Breast epithelium (tissue), 4 donors: Measurements from ENCODE around the gene DHRS3. TPM values are rescaled to one million over a fixed set of nuclear protein-coding genes. Genes with fewer than 3 reads are reported as not detected.
"Not testable (repeated sequence)": the region's sequence is repeated elsewhere in the genome, so short reads cannot be mapped to it uniquely, and the experiment has no call there.

Source experiments
- DNase-seq, 2 donors: peaks; one replicate each; pipeline ENCODE4 v3.0.0-alpha.2; 2019; ENCODE audit warnings: low spot score in 2 of 2
- H3K27ac ChIP-seq, 2 donors: fragments of 200-600 bp; sonication (generic) in 1 of 2; one replicate each; pipeline ENCODE4 v1.5.1; 2016 to 2019; ENCODE audit warnings: mild to moderate bottlenecking in 1 of 2
- H3K27me3 ChIP-seq, 2 donors: fragments of 200-600 bp; sonication (generic) in 1 of 2; one replicate each; pipeline versions ENCODE4 v1.5.1 to v1.6.0; 2017 to 2019; ENCODE audit warnings: control low read depth in 1 of 2, mild to moderate bottlenecking in 1 of 2
- H3K36me3 ChIP-seq: fragments of 200-600 bp; one replicate; pipeline ENCODE4 v1.5.1; 2019
- H3K4me1 ChIP-seq, 2 donors: fragments of 200-600 bp; sonication (generic); one replicate each; pipeline ENCODE4 v1.5.1; 2016 to 2019; ENCODE audit warnings: control low read depth in 1 of 2
- H3K4me3 ChIP-seq, 3 donors: fragments of 200-600 bp; sonication (generic); 1 replicate in 2 of 3; 2 replicates in 1 of 3; pipeline ENCODE4 v1.5.1; 2016 to 2019; ENCODE audit warnings: mild to moderate bottlenecking in 3 of 3, moderate library complexity in 2 of 3
- H3K9me3 ChIP-seq, 2 donors: fragments of 200-600 bp; sonication (generic) in 1 of 2; one replicate each; pipeline ENCODE4 v1.5.1; 2016 to 2019; ENCODE audit warnings: control low read depth in 1 of 2
- CTCF ChIP-seq, 3 donors: fragments of 450-650 bp; IDR thresholded peaks; one replicate each; pipeline ENCODE4 v1.5.1; 2016 to 2017; ENCODE audit warnings: antibody characterized with exemption in 3 of 3, mild to moderate bottlenecking in 3 of 3, moderate library complexity in 3 of 3
- POLR2A ChIP-seq: fragments of 450-650 bp; IDR thresholded peaks from one replicate; pipeline ENCODE4 v1.6.1; 2016; ENCODE audit warnings: antibody characterized with exemption, mild to moderate bottlenecking, moderate library complexity
- POLR2AphosphoS5 ChIP-seq, 3 donors: sonication (generic); formaldehyde crosslinking; IDR thresholded peaks; one replicate each; pipeline ENCODE4 v1.6.1; 2017; ENCODE audit warnings: antibody characterized with exemption in 3 of 3
- intact Hi-C: fragments of 100-400 bp; cut with DNase I; formaldehyde crosslinking; loops from one replicate; pipeline ENCODE4 v1.15.1; 2023; ENCODE audit warnings: low total_unique reads
- total RNA-seq, 3 donors: library from RNA; depleted of rRNA; stranded (reverse); fragments of >200 nt; gene quantifications; one replicate each; pipeline ENCODE4 v1.1.0, GENCODE V29; 2016

DHRS3 gene
- total RNA-seq, 3 donors from 2014 or later, result 109 to 151 (median 117) TPM

- intact Hi-C loops, result no loop called here
- no peaks in the 10 kb centered on the region for H3K4me1 ChIP-seq
- H3K4me3 ChIP-seq, result no peak overlapping the region
- DNase-seq, result no peak
- no peaks in the 10 kb centered on the region for H3K36me3 ChIP-seq
- peaks cover 7 to 8% of the 10 kb centered on the region in 2 donors for H3K9me3 ChIP-seq
- H3K27ac ChIP-seq, result no peak overlapping the region
- TF ChIP-seq CTCF (IDR thresholded peaks at IDR 0.05), result no peak
- TF ChIP-seq POLR2AphosphoS5 (IDR thresholded peaks at IDR 0.05), result no peak
- no peak for TF ChIP-seq POLR2A
- no peaks in the 10 kb centered on the region for H3K27me3 ChIP-seq
Measured at GRCh38 chr1:12566484-12567287, 51.3 kb downstream of the DHRS3 start.

- Histone ChIP-seq H3K27me3 (no peaks in the 10 kb centered on the region), H3K4me3 (no peak overlapping the region), H3K9me3 (peaks cover 7 to 8% of the 10 kb centered on the region in 2 donors), H3K4me1 (no peaks in the 10 kb centered on the region), H3K36me3 (no peaks in the 10 kb centered on the region), H3K27ac (no peak overlapping the region)
- intact Hi-C loops, result no loop called here
- TF ChIP-seq POLR2A (no peak), CTCF (IDR thresholded peaks at IDR 0.05) (no peak), POLR2AphosphoS5 (IDR thresholded peaks at IDR 0.05) (no peak)
- no peak for DNase-seq
Measured at GRCh38 chr1:12565966-12566352, 52.1 kb downstream of the DHRS3 start.

- intact Hi-C loops, result no loop called here
- TF ChIP-seq POLR2AphosphoS5 (IDR thresholded peaks at IDR 0.05) (peak in 1 of 3 donors; percentile 16), POLR2A (no peak)
- no peak for DNase-seq
- Histone ChIP-seq H3K4me3 (no peak overlapping the region), H3K4me1 (no peaks in the 10 kb centered on the region), H3K27me3 (no peaks in the 10 kb centered on the region), H3K27ac (no peak overlapping the region), H3K36me3 (no peaks in the 10 kb centered on the region), H3K9me3 (peaks cover 7 to 8% of the 10 kb centered on the region in 2 donors)
Measured at GRCh38 chr1:12565094-12565965, 52.7 kb downstream of the DHRS3 start.

GRCh38 chr1:12564251-12564650, 53.8 kb downstream of the DHRS3 start:
- H3K9me3 ChIP-seq, DNase-seq, H3K27me3 ChIP-seq, H3K4me3 ChIP-seq, H3K27ac ChIP-seq, intact Hi-C loops, H3K4me1 ChIP-seq, H3K36me3 ChIP-seq: not testable (repeated sequence)

- H3K27me3 ChIP-seq, result no peaks in the 10 kb centered on the region
- peaks cover 7 to 8% of the 10 kb centered on the region in 2 donors for H3K9me3 ChIP-seq
- no peak overlapping the region for H3K4me3 ChIP-seq
- intact Hi-C loops, result no loop called here
- DNase-seq, result no peak
- TF ChIP-seq CTCF (IDR thresholded peaks at IDR 0.05) (no peak), POLR2AphosphoS5 (IDR thresholded peaks at IDR 0.05) (no peak), POLR2A (no peak)
- H3K36me3 ChIP-seq, result no peaks in the 10 kb centered on the region
- no peak overlapping the region for H3K27ac ChIP-seq
- no peaks in the 10 kb centered on the region for H3K4me1 ChIP-seq
Measured at GRCh38 chr1:12562955-12563576, 54.9 kb downstream of the DHRS3 start.
